LNCaP clone FGC (cell line): ENCODE measurements around the gene ERBB2.
"Not testable (repeated sequence)": the region's sequence is repeated elsewhere in the genome, so short reads cannot be mapped to it uniquely, and the experiment has no call there.

Source experiments
- DNase-seq: peaks from one replicate; pipeline ENCODE4 v3.0.0-alpha.2; 2011; ENCODE audit warnings: low read depth
- H3K4me3 ChIP-seq: 2 replicates; pipeline ENCODE4 v1.5.1; 2011; ENCODE audit warnings: mild to moderate bottlenecking, low read depth, low read length, control low read depth
- TF ChIP-seq, protein P1 (sequence below): IDR thresholded peaks from 2 replicates; pipeline ENCODE4 v1.5.1; 2012; ENCODE audit warnings: mild to moderate bottlenecking; ENCODE audit not compliant: control insufficient read depth, insufficient read depth; ENCODE audit errors: extremely low read depth

ERBB2 gene

DNA sequence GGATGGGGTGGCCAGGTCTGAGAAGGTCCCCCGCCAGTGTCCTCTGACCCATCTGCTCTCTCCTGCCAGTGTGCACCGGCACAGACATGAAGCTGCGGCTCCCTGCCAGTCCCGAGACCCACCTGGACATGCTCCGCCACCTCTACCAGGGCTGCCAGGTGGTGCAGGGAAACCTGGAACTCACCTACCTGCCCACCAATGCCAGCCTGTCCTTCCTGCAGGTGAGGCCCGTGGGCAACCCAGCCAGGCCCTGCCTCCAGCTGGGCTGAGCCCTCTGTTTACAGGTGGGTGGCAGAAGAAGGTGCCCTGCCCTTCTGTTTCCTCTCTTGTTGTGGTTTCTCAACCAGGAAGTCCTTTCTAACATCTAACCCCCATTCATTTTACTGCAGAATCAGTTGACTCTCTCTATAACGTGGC is 7.1 kb downstream of the ERBB2 start:
- no peak for DNase-seq
- no peak overlapping the region for H3K4me3 ChIP-seq
- TF ChIP-seq, protein P1, sequence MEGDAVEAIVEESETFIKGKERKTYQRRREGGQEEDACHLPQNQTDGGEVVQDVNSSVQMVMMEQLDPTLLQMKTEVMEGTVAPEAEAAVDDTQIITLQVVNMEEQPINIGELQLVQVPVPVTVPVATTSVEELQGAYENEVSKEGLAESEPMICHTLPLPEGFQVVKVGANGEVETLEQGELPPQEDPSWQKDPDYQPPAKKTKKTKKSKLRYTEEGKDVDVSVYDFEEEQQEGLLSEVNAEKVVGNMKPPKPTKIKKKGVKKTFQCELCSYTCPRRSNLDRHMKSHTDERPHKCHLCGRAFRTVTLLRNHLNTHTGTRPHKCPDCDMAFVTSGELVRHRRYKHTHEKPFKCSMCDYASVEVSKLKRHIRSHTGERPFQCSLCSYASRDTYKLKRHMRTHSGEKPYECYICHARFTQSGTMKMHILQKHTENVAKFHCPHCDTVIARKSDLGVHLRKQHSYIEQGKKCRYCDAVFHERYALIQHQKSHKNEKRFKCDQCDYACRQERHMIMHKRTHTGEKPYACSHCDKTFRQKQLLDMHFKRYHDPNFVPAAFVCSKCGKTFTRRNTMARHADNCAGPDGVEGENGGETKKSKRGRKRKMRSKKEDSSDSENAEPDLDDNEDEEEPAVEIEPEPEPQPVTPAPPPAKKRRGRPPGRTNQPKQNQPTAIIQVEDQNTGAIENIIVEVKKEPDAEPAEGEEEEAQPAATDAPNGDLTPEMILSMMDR = no peak

DNA sequence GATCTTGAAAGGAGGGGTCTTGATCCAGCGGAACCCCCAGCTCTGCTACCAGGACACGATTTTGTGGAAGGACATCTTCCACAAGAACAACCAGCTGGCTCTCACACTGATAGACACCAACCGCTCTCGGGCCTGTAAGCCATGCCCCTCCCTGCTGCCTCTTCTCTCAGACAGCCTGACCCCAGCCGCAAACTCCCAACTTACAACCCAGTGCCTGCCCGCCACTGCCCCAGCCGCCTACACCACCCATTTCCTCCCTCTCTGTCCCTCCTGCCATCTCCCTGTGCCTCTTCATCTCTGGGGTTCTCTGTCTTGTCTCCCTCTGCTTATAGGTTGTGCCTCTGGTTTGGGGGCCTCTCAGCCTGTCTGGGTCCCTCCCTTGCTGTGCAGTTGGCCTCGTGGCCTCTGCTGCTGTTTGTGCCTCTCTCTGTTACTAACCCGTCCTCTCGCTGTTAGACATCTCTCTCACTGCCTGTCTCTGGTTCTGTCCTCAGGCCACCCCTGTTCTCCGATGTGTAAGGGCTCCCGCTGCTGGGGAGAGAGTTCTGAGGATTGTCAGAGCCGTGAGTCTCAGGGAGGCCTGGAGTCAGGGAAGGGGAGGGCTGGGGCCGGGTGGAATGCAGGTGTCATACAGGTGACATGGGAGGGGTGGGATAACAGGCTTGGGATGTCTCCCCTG is 9.6 kb downstream of the ERBB2 start:
- no peak for DNase-seq

DNA sequence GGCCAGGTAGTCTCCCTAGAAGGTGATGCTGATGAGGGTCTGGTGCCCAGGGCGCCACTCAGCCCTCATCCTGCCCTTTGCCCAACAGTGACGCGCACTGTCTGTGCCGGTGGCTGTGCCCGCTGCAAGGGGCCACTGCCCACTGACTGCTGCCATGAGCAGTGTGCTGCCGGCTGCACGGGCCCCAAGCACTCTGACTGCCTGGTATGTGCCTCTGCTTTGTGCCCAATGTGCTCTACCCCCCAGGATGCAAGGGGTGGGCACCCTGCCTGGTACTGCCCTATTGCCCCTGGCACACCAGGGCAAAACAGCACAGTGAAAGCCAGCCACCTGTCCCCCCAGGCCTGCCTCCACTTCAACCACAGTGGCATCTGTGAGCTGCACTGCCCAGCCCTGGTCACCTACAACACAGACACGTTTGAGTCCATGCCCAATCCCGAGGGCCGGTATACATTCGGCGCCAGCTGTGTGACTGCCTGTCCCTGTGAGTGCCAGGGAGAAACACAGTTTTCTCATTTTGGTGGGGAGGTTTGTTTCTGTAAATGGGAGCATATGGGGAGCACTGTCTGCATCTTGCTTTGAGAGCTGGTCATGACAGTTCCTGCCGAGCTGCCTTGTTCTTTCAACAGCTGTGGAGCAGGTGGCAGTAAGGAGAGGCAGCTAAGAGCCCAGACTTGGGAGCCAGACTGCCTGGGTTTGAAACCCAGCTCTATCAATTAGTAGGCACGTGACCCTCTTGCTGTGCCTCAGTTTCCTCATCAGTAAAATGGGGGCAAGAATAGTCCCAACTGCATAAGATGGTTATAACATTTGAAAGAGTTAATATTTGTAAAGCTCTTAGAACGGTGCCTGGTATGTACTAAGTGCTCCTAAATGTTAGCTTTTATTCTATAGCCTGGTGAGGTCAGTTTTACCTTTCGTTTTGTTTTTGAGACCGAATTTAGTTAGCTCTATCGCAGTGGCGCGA is 10.4 kb downstream of the ERBB2 start:
- no peak overlapping the region for H3K4me3 ChIP-seq
- TF ChIP-seq, protein P1 = no peak
- no peak for DNase-seq

More for the DNA sequence above, 9.6 kb downstream of the ERBB2 start:
- H3K4me3 ChIP-seq = no peak overlapping the region
- TF ChIP-seq, protein P1 = no peak

DNA sequence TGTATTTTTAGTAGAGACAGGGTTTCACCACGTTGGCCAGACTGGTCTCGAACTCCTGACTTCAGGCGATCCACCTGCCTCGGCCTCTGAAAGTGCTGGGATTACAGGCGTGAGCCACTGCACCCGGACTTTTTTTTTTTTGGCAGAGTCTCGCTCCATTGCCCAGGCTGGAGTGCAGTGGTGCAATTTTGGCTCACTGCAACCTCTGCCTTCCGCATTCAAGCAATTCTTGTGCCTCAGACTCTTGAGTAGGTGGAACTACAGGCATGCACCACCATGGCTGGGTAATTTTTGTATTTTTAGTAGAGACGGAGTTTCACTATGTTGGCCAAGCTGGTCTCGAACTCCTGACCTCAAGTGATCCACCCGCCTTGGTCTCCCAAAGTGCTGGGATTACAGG is 11.2 kb downstream of the ERBB2 start:
- not testable (repeated sequence) for H3K4me3 ChIP-seq, DNase-seq

DNA sequence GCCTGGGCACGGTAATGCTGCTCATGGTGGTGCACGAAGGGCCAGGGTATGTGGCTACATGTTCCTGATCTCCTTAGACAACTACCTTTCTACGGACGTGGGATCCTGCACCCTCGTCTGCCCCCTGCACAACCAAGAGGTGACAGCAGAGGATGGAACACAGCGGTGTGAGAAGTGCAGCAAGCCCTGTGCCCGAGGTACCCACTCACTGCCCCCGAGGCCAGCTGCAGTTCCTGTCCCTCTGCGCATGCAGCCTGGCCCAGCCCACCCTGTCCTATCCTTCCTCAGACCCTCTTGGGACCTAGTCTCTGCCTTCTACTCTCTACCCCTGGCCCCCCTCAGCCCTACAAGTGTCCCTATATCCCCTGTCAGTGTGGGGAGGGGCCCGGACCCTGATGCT is 12.0 kb downstream of the ERBB2 start:
- no peak for DNase-seq
- TF ChIP-seq, protein P1 = no peak
- no peak overlapping the region for H3K4me3 ChIP-seq

DNA sequence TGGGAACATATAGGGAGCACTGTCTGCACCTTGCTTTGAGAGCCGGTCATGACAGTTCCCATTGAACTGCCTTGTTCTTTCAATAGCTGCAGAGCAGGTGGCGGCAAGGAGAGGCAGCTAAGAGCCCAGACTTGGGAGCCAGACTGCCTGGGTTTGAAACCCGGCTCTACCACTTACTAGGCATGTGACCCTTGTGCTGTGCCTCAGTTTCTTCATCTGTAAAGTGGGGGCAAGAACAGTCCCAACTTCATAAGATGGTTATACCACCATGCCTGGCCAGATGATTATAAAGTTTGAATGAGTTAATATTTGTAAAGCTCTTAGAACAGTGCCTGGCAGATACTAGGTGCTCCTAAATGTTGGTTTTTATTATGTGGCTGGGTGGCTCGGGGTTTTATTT is 14.4 kb downstream of the ERBB2 start:
- TF ChIP-seq, protein P1 = no peak
- no peak for DNase-seq
- H3K4me3 ChIP-seq = no peak overlapping the region

DNA sequence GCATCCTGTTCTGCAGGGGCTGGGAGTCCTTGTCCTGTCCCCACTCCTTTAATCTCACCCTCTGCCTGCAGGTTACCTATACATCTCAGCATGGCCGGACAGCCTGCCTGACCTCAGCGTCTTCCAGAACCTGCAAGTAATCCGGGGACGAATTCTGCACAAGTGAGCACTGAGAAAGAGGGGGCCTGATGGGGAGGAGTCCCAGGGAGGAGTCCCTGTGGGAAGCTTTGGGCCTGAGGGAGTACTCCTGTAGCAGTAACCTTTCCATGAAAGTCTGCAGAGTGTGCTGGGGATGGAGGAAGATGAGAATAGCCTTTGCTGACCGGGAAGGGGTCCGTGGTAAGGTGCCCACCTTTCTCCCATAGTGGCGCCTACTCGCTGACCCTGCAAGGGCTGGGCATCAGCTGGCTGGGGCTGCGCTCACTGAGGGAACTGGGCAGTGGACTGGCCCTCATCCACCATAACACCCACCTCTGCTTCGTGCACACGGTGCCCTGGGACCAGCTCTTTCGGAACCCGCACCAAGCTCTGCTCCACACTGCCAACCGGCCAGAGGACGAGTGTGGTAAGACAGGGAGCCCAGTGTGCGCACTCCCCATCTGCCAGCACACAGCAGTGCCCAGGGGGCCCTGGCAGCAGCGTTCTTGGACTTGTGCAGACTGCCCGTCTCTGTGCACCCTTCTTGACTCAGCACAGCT is 15.7 kb downstream of the ERBB2 start:
- no peak for DNase-seq
- no peak overlapping the region for H3K4me3 ChIP-seq
- TF ChIP-seq, protein P1 = no peak
